ENCODE results near the gene POLA1.

The POLA1 gene

DNA sequence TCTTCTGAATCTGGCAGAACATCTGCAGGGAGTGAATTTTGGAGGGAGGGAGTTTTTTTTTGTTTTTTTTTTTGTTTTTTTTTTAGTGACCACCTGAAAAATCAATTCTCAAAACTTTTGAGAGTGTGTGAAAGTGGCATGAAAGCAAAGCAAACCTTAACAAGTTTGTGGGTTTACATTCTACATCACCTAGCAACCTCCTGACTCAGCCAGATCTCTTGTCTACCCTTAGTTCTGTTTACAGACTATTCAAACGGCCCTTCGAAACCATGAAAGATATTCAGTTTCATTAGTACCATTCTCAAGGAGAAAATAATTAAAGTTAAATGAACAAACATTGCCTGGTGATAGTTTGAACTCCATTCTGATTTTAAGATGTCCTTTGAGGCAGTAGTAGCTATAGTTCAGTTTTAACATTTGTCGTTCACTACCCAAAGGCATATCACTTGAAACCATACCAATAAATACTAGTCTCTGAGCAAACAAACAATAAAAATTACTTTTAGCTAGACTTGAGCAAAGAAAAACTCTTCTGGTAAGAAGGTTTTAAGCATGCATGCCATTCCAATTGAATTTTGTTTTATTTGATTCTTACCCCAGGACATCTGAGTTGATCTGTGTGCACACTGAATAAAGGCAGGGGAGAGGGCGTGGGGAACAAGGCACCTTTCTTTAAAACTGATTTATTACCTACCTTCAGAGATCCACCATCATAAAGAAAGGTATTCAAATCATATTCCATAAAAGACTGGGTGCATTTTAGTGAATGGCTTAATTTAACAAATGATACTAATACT is 184.3 kb downstream of the POLA1 start:
- no peak for DNase-seq

- no peak for DNase-seq
These were observed 186.0 kb downstream of the POLA1 start for GRCh38 chrX:24879679-24880078.

GRCh38 chrX:24886916-24887315 is 193.2 kb downstream of the POLA1 start:
- DNase-seq: no peak

- no peak for DNase-seq
These were observed 197.0 kb downstream of the POLA1 start for GRCh38 chrX:24890677-24891076.

- peak; percentile 16 for DNase-seq
These were observed 205.7 kb downstream of the POLA1 start for GRCh38 chrX:24899391-24899790.

DNA sequence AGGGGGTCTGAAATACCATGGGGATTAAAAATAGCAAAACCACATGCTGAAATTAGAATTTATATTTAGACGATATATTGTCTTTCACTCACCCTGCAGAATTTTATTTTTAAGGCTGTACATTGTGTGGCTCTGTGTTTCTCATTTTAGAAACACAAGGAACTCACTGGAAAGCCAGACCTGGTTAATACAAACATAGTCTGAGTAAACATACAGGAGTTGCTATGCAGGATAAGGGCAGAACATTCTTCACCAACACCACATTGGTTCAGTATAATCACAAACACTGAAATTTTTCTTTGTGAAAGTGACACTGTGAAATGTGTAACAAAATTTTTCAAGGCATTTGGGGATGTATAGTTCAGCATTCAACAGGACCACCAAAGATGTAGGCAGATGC is 206.5 kb downstream of the POLA1 start:
- DNase-seq: no peak

GRCh38 chrX:24902806-24903205 is 209.1 kb downstream of the POLA1 start:
- no peak for DNase-seq

GRCh38 chrX:24918715-24919114 is 225.0 kb downstream of the POLA1 start:
- DNase-seq: no peak

DNA sequence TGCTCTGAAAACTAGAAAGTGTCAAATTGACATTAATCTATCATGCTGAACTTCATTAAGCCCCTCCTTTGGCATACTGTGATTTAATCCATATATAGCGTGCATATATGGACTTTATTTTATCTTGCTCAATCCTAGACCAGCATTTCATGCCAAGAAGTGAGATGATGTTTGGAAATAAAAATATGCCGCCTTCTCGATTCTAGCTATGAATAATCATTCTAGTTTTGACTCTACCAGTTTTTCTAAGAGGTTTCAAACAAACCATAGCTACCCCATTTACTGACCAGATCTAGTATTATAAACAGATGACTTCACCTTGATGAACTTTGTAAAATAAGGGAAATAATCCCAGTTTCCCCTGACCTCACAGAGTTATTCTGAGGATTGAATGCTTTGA is 227.1 kb downstream of the POLA1 start:
- DNase-seq: no peak

GRCh38 chrX:24925430-24925829 is 231.7 kb downstream of the POLA1 start:
- DNase-seq: no peak

DNA sequence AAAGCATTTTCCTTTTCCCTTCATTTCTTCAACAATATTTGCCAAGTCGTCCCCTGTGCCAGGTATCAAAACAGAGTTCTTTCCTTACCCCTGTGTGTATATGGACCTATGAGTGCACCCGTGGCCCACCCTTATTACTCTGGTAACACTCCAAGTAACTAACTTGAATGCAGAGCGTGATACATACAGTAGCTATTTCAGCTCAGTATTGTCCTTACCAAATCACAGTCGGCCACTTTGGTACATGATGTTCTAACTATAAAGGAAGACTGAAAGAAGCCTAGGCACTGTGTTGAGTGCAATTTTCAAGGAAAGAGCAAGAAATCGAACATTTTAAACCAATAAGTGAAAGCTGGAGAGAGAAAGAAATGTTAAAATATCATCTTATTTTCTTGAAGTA is 233.7 kb downstream of the POLA1 start:
- DNase-seq: no peak

DNA sequence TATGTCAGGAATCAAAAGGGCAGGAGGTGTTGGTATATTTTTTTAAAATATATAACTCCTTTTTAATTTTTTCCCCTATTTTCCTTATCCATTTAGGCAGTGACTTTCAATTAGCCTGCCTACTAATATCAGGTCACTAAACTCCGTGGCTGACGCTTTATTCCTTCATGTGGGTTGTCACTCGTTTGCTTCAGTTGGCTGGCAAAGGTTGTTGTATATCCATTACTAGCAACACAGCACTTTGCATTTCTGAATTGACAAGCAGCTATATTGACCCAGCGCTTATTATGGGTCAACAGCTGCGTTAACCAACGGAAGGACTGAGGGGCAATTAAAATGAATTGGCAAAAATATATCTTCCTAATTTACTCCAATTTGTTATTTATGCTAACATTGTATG is 234.4 kb downstream of the POLA1 start:
- no peak for DNase-seq

DNA sequence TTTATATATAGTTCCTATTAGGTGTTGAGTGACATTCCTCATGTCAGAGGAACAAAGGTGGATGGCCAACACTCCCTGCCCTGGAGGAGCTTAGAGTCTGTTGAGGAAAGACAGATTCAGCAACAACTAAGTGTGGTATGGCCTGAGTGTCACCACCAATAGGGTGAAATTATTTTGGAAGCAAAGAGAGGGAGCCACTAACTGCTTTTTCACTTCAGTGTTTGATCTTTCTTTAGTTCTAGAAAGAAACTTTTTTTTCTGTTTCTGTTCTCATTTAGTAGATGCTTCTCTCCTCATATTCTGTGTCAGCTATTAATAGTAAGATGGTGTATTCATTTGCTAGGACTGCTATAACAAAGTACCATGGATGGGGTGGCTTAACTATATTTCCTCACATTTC is 240.6 kb downstream of the POLA1 start:
- DNase-seq: no peak

GRCh38 chrX:24945009-24945408 is 251.3 kb downstream of the POLA1 start:
- DNase-seq: no peak

DNA sequence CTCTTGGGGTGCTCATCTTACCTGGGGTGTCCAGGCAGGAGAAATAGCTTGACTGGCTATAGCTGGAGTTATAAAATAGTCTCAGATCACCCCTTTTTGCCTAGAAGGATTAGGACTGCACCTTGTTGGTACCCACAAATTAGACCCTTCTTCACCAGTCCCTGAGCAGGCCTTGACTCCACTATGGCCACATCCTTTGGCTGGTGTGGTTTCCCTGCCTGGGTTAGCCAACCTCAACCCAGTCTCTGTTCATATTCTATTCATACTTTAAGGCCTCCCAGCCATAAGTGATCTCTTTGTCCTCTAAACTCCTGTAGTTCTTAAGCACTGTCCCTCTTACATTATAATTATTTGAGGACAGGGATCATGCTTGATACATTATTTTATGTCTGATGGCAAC is 252.7 kb downstream of the POLA1 start:
- no peak for DNase-seq

DNA sequence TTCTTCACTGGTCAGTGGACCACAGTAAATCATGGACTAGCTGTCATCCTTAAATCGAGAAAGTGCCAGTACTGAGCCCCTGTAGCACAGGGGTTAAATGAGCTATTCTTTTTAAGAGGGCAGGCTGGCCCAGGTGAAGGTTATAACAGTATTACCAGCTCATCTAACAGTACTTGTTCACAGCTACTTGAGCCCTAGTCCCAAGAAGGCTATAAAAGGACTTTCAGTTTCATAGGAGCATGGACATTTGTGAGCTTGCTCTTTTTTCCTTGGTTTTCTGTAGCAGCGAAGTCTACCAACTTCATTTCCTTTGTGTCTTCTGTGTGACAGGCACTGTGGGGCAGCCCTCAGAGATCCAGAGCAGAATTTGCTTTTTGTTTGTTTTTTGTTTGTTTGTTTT is 261.0 kb downstream of the POLA1 start:
- no peak for DNase-seq

DNA sequence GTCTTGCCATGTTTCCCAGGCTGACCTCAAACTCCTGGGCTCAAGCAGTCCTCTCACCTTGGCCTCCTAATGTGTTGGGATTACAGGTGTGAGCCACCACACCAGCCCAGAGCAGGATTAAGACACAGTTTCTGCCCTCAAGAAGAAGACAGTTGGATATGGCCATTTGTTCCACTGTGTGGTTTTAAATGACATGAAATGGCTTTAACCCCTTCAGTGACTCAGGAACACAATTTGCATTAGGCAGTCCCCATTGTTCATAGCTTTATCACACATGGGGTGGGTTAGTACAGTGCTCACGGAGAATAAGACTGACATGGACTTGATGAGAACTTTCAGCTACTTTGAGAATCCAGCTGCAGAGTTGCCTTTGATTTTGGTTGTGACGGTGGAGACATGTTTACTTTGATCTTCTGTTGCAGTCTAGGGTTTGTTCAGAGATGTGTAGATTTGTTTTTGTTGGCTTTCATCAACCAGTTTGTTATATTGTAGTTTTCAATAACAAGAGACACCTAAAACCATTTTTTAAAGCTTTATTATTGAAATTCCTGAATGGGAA is 261.7 kb downstream of the POLA1 start:
- DNase-seq: no peak

GRCh38 chrX:24956828-24957227 is 263.1 kb downstream of the POLA1 start:
- no peak for DNase-seq

- DNase-seq: no peak
These were observed 268.1 kb downstream of the POLA1 start for GRCh38 chrX:24961809-24962208.

- DNase-seq: peak; percentile 11
These were observed 270.1 kb downstream of the POLA1 start for GRCh38 chrX:24963823-24964222.

DNA sequence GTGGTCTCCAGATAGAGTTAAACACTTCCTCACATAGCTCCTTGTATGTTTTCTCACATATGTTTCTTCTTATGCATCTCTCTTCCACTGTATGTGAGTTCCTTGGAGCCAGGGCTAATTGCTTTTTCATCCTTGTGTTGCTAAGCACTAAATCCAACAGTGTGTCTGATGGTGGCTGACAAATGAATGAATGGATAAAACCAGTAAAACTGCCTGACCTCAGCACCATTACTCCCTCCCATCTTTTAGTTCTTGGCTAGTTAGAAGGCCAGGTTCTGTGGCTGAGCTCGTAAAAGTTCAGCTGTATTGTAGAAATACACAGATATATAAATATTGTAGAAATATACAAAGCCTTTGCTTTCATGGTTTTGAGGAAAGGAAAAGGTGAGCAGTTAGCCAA is 271.7 kb downstream of the POLA1 start:
- DNase-seq: no peak

GRCh38 chrX:24969812-24970211 is 276.1 kb downstream of the POLA1 start:
- DNase-seq: no peak

- DNase-seq: no peak
These were observed 285.4 kb downstream of the POLA1 start for GRCh38 chrX:24979081-24979480.

GRCh38 chrX:24981030-24981429 is 287.3 kb downstream of the POLA1 start:
- no peak for DNase-seq
